Measurements from ENCODE around the gene FRMD4B. TPM values are rescaled to one million over a fixed set of nuclear protein-coding genes. Genes with fewer than 3 reads are reported as not detected.

The FRMD4B gene
- total RNA-seq, 2 donors from 2014 or later, result 57.5 to 86.1 TPM

- no peak overlapping the region for H3K4me3 ChIP-seq
- H3K9me3 ChIP-seq, result no peaks in the 10 kb centered on the region
- H3K27ac ChIP-seq, result peak overlapping the region in 1 of 2 donors; percentile 37
- DNase-seq (ENCODE audit: low spot score), result no peak
- no peak for ATAC-seq (ENCODE audit: insufficient number of reproducible peaks, low FRiP score, low read depth)
- TF ChIP-seq CTCF (IDR thresholded peaks at IDR 0.05), result peak; percentile 46
- no peaks in the 10 kb centered on the region for H3K36me3 ChIP-seq
- H3K27me3 ChIP-seq (replicated peaks; ENCODE audit: insufficient read depth), result no peaks in the 10 kb centered on the region
- H3K4me1 ChIP-seq (ENCODE audit: control insufficient read depth in 1 of 2, low read depth in 2 of 2), result peaks cover 12% of the 10 kb centered on the region in 2 donors
Measured at GRCh38 chr3:69309814-69310213, 76.1 kb downstream of the FRMD4B start.

- no peaks in the 10 kb centered on the region for H3K9me3 ChIP-seq
- H3K4me3 ChIP-seq, result peak overlapping the region; percentile 23
- peak; percentile 14 for DNase-seq (ENCODE audit: low spot score)
- no peaks in the 10 kb centered on the region for H3K27me3 ChIP-seq (replicated peaks; ENCODE audit: insufficient read depth)
- H3K36me3 ChIP-seq, result no peaks in the 10 kb centered on the region
- ATAC-seq (ENCODE audit: insufficient number of reproducible peaks, low FRiP score, low read depth), result peak; percentile 96
- TF ChIP-seq CTCF (IDR thresholded peaks at IDR 0.05), result peak; percentile 92
- H3K27ac ChIP-seq, result peak overlapping the region; percentile 70 to 74
- peaks cover 12% of the 10 kb centered on the region in 2 donors for H3K4me1 ChIP-seq (ENCODE audit: control insufficient read depth in 1 of 2, low read depth in 2 of 2)
Measured at GRCh38 chr3:69306239-69307185, 79.4 kb downstream of the FRMD4B start.

DNA sequence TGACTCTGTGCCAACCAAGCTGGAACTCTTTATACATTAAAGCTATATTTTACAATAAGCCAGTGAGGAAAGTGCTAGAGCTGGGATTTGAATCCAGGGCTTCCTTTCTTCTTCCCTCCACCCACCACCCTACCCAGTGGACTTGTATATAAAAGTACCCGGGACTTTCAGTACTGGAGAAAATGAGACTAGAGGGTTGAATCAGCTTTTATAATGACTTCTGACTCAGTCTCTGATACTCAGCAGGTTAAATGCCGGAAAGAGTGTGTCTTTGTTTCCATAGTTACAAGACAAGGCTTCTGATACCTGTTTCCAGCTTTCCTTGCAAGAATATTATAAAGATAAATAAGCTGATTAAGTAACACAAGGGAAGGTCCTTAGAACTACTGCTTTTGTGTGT lies 80.9 kb downstream of the FRMD4B start:
- ATAC-seq (ENCODE audit: insufficient number of reproducible peaks, low FRiP score, low read depth) (no peak), DNase-seq (ENCODE audit: low spot score) (no peak)
- Histone ChIP-seq H3K36me3 (no peaks in the 10 kb centered on the region), H3K27me3 (replicated peaks; ENCODE audit: insufficient read depth) (no peaks in the 10 kb centered on the region), H3K27ac (peak overlapping the region; percentile 13 to 74), H3K9me3 (no peaks in the 10 kb centered on the region), H3K4me1 (ENCODE audit: control insufficient read depth in 1 of 2, low read depth in 2 of 2) (peaks cover 9 to 10% of the 10 kb centered on the region in 2 donors), H3K4me3 (no peak overlapping the region)
- TF ChIP-seq CTCF (IDR thresholded peaks at IDR 0.05), result no peak

DNA sequence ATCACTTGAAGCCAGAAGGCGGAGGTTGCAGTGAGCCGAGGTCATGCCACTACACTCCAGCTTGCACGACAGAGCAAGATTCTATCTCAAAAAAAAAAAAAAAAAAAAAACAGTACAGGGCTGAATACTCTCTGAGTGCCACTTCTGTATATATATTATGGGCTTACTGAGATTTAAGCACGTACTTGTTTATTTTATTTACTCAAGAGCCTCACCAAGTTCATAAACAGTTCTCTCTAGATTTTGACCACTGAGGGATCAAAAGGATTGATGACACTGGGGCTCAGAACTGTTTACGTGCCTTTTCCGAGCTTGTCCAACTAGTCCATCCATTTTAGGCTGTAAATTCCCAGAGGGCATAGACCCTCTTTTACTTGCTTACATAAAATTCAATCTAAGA lies 81.5 kb downstream of the FRMD4B start:
- Histone ChIP-seq H3K27me3 (replicated peaks; ENCODE audit: insufficient read depth) (no peaks in the 10 kb centered on the region), H3K27ac (peak overlapping the region; percentile 13 to 74), H3K9me3 (no peaks in the 10 kb centered on the region), H3K4me1 (ENCODE audit: control insufficient read depth in 1 of 2, low read depth in 2 of 2) (peaks cover 8 to 9% of the 10 kb centered on the region in 2 donors), H3K4me3 (no peak overlapping the region), H3K36me3 (no peaks in the 10 kb centered on the region)
- TF ChIP-seq CTCF (IDR thresholded peaks at IDR 0.05), result no peak
- DNase-seq (ENCODE audit: low spot score) (no peak), ATAC-seq (ENCODE audit: insufficient number of reproducible peaks, low FRiP score, low read depth) (no peak)

- no peak overlapping the region for H3K4me3 ChIP-seq
- TF ChIP-seq CTCF (IDR thresholded peaks at IDR 0.05), result no peak
- H3K27ac ChIP-seq, result no peak overlapping the region
- ATAC-seq (ENCODE audit: insufficient number of reproducible peaks, low FRiP score, low read depth) (no peak), DNase-seq (ENCODE audit: low spot score) (no peak)
- no peaks in the 10 kb centered on the region for H3K4me1 ChIP-seq (ENCODE audit: control insufficient read depth in 1 of 2, low read depth in 2 of 2)
- H3K9me3 ChIP-seq, result no peaks in the 10 kb centered on the region
- no peaks in the 10 kb centered on the region for H3K36me3 ChIP-seq
- H3K27me3 ChIP-seq (replicated peaks; ENCODE audit: insufficient read depth), result no peaks in the 10 kb centered on the region
Measured at GRCh38 chr3:69300296-69300695, 85.6 kb downstream of the FRMD4B start.
